NCI-H2196 treated with DMSO at 0.1 percent for 48 hours (cell line): Measurements from ENCODE around the gene ENO3.
"Not testable (repeated sequence)": the region's sequence is repeated elsewhere in the genome, so short reads cannot be mapped to it uniquely, and the experiment has no call there.

Source experiments
- DNase-seq: peaks from one replicate; lab custom pipeline; 2025; ENCODE audit not compliant: unreplicated experiment; lab: John Stamatoyannopoulos, UW

Gene ENO3

DNA sequence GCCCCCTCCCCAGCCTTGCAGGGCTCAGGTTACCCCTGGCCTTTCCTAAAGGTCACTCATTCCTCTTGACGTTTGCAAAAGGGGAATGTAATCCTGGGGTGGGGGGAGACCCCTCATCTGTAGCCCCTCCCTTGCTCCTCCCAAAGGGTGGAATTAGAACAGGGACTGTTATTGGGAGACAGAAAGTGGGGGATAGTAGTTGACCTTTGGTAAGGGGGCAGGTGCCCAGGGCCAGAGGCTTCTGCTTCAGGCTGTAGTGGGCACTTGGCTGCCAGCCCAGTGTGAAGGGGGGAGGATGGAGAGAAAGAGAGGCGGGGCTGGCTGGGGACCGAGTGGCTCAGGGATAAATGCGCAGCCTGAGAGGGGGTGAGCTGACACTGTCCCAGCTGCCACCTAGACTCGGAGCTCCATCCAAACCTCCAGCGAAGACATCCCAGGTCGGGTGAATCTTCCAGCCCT is at the start of gene ENO3:
ENO3 (plus strand) TSS at position 374 of the 459 bp plus-strand sequence. CDS start 711 bp downstream, outside the sequence.
- no peak for DNase-seq

DNA sequence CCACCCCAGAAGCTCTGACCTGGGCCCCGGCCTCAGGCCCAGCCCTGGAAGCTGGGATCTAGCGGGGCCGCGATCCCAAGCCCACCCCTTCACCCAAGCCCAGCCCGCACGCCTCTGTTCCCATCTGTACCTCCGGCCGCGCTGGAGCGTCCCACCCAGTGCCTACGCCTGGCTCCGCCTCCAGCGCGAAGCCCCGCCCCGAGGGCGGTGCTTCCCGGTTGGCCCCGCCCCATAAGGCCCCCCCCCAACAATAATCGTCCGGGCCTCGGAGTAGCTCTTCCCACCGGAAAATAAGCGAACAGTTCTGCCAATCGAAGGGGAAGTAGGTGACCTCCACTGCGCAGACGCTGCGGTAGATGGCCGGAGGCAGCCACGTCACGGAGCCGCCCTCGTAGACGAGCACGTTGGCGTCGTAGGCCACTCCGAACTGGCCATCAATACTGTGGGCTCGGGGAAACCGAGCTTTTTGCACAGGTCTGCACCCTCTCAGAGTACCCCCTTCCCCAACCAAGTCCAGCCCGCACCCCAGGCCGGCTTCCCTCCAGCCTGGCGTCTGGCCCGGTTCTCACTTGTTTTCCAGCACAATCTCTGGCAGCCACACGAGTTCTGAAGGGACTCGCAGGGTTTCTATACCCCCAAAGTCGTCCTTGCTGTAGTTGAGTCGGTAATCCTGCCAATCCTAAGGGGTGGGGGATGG is 49.1 kb upstream of the ENO3 start:
- no peak for DNase-seq

DNA sequence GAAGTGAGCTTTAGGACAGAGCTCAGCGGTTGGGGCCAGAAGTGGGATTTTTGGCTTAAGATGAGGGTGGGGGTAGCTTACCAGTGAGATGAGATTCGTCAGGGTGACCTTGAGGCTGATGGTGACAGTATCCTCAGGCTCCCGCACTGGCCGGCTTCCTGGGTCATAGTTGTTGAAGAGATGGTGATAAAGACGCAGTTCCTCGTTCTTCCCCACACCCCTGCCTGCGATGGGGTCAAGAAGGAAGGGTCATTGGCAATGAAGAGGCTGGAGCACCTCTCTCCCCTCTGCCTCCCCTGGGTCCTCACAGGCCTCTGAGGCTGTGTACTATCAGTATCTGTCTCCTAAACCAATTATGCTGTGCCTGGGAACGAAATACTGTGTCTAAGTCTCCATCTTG is 48.4 kb upstream of the ENO3 start:
- DNase-seq, result no peak

GRCh38 chr17:4903051-4903818 is 47.7 kb upstream of the ENO3 start, which contains the start of gene CHRNE:
Gene CHRNE (minus strand): TSS chr17:4903098. CDS start chr17:4903063, 35 bp downstream.
- DNase-seq, result peak; percentile 23

DNA sequence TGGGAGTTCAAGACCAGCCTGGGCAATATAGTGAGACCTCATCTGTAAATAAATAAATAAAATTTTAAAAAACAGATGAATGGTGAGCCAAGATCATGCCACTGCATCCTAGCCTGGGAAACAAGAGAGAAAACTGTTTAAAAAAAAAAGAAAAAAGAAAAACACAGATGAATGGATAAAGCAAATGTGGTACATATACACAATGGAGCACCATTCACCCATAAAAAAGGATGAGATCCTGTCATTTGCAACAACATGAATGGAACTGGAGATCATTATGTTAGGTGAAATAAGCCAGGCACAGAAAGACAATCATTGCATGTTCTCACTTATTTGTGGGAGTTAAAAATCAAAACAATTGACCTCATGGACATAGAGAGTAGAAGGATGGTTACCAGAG is 44.3 kb upstream of the ENO3 start:
- DNase-seq, result not testable (repeated sequence)

DNA sequence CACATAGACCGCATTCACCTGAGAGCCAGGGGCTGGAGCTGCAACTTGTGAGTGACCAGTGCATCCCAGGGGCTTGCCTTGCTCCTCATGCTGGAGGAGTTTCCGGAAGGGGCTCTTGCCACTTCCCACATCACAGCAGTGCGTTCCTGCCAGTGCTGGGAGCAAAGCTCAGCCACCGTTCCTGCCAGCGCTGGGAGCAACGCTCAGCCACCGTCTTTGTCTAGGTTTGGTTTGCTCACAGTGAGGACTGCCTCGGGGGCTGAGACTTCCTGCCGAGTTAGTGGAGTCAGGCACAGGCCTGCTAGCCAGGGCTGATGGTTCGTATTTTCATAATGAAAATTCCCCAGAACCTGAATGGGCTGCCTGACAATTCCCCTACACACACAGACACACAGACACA is 42.6 kb upstream of the ENO3 start:
- DNase-seq, result no peak

GRCh38 chr17:4908711-4909496 is 42.0 kb upstream of the ENO3 start:
- peak; percentile 71 for DNase-seq

DNA sequence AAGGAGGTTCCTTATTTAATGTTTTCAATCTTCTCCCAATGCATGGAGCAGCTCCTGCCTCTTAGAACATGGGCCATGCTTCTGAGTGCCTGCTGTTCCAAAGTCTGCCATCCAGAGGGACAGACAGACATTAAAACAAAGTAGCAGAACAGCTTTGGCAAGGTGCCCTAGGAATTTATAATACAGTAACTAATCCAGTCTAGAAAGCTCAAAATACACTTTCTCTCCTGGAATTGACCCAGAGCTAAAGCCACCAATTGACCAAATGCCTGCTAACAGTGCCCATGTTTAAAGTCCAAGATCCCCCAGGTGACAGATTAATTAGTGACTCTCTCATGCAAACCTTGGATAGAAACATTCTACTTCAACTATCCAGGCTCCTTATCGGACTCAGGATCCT is 36.9 kb upstream of the ENO3 start:
- DNase-seq, result no peak

- DNase-seq, result not testable (repeated sequence)
Observed at GRCh38 chr17:4914551-4914950, 36.4 kb upstream of the ENO3 start.

- no peak for DNase-seq
Observed at GRCh38 chr17:4919511-4920047, 31.3 kb upstream of the ENO3 start.

GRCh38 chr17:4920351-4921048 is 30.4 kb upstream of the ENO3 start:
- DNase-seq, result no peak

GRCh38 chr17:4921320-4921719 is 29.6 kb upstream of the ENO3 start:
- no peak for DNase-seq

DNA sequence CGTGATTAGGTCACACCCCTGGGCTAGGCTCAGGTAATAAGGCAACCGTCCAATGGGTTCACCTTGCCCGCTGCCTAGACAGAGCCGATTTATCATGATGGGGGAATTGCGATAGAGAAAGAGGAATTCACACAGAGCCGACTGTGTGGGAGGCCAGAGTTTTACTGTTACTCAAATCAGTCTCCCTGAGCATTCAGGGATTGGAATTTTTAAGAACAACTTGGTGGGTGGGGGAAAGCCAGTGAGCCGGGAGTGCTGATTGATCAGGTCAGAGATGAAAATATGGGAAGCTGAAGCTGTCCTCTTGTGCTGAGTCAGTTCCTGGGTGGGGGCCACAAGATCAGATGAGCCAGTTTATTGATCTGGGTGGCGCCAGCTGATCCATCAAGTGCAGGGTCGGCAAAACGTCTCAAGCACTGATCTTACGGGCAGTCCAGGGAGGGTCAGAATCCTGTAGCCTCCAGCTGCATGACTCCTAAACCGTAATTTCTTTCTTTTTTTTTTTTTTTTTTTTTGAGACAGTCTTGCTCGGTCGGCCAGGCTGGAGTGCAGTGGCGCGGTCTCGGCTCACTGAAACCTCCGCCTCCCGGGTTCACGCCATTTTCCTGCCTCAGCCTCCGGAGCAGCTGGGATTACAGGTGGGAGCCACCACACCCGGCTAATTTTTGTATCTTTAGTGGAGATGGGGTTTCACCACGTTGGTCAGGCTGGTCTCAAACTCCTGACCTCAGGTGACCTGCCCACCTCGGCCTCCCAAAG is 24.2 kb upstream of the ENO3 start:
- not testable (repeated sequence) for DNase-seq

- DNase-seq, result no peak
Observed at GRCh38 chr17:4928881-4929280, 22.0 kb upstream of the ENO3 start.

GRCh38 chr17:4931963-4932362 is 19.0 kb upstream of the ENO3 start, which contains the start of gene GP1BA:
Gene GP1BA (plus strand): TSS chr17:4932277. CDS start chr17:4932605, 328 bp downstream.
- no peak for DNase-seq

DNA sequence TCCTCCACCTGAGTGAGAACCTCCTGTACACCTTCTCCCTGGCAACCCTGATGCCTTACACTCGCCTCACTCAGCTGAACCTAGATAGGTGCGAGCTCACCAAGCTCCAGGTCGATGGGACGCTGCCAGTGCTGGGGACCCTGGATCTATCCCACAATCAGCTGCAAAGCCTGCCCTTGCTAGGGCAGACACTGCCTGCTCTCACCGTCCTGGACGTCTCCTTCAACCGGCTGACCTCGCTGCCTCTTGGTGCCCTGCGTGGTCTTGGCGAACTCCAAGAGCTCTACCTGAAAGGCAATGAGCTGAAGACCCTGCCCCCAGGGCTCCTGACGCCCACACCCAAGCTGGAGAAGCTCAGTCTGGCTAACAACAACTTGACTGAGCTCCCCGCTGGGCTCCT is 18.2 kb upstream of the ENO3 start:
- DNase-seq, result no peak

- DNase-seq, result no peak
Observed at GRCh38 chr17:4933646-4934045, 17.3 kb upstream of the ENO3 start.

DNA sequence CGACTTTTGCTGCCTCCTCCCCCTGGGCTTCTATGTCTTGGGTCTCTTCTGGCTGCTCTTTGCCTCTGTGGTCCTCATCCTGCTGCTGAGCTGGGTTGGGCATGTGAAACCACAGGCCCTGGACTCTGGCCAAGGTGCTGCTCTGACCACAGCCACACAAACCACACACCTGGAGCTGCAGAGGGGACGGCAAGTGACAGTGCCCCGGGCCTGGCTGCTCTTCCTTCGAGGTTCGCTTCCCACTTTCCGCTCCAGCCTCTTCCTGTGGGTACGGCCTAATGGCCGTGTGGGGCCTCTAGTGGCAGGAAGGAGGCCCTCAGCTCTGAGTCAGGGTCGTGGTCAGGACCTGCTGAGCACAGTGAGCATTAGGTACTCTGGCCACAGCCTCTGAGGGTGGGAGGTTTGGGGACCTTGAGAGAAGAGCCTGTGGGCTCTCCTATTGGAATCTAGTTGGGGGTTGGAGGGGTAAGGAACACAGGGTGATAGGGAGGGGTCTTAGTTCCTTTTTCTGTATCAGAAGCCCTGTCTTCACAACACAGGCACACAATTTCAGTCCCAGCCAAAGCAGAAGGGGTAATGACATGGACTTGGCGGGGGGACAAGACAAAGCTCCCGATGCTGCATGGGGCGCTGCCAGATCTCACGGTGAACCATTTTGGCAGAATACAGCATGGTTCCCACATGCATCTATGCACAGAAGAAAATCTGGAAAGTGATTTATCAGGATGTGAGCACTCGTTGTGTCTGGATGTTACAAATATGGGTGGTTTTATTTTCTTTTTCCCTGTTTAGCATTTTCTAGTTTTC is 16.5 kb upstream of the ENO3 start:
- no peak for DNase-seq

DNA sequence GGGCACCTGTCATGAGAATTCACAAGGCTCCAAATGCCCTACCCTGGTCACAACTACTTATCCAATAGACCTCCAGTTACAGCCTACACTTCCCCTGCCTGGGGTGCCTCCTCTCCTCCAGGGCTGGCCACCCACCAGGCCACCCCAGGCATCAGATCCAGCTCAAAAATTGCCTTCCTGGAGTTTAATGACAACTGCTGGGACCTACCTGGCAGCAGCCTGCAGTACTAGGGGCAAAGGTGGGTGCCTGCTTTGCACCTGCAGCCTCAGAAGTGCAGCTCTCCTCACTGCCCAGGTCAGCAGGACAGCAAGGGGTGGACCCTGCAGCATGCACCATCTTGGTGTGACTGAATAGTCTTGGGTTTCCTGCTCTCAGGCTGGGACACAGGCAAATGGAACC is 15.3 kb upstream of the ENO3 start:
- DNase-seq, result no peak
